Ovary (tissue), 3 donors: ENCODE data around the gene CASP10.
"Not testable (repeated sequence)": the region's sequence is repeated elsewhere in the genome, so short reads cannot be mapped to it uniquely, and the experiment has no call there.

Experiments
- POLR2A ChIP-seq: fragments of 450-650 bp; IDR thresholded peaks from one replicate; pipeline ENCODE4 v1.6.1; 2017; ENCODE audit warnings: antibody characterized with exemption, mild to moderate bottlenecking, moderate library complexity
- TF ChIP-seq, protein P1 (sequence below), 3 donors: fragments of 450-650 bp in 2 of 3; fragments of 200-600 bp in 1 of 3; IDR thresholded peaks; one replicate each; pipeline versions ENCODE4 v1.5.1 to v1.8.0; 2016 to 2022; ENCODE audit warnings: antibody characterized with exemption in 3 of 3, mild to moderate bottlenecking in 1 of 3
- donor health status: DM: no; HTN: no; CAD: no.

DNA sequence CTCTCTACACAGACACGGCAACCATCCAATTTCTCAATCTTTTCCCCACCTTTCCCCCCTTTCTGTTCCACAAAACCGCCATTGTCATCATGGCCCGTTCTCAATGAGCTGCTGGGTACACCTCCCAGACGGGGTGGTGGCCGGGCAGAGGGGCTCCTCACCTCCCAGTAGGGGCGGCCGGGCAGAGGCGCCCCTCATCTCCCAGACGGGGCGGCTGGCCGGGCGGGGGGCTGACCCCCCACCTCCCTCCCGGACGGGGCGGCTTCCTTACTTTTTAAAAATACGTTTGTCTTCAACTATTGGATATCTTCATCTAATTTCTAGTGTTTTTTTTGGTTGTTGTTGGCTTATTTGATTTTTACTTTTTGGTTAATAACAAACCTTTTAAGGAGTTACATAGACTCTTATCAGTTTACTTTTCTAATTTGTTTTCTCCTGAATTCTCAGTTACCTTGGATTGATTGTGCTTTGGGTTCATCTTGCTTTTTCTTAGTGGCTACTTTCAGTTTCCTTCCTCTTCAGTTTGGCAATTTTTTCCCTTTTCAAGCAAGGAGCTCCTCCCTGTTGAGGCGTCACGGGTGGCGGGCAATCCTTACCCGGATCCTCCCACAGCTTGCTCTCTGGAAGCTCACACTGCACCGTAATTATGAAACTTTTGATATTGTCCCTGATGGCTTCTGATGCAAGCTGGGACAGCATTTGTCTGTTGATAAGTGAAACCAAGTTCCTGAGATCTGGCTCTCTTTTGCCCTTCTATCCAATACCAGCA, 56.4 kb downstream of the CASP10 start:
- TF ChIP-seq, protein P1, sequence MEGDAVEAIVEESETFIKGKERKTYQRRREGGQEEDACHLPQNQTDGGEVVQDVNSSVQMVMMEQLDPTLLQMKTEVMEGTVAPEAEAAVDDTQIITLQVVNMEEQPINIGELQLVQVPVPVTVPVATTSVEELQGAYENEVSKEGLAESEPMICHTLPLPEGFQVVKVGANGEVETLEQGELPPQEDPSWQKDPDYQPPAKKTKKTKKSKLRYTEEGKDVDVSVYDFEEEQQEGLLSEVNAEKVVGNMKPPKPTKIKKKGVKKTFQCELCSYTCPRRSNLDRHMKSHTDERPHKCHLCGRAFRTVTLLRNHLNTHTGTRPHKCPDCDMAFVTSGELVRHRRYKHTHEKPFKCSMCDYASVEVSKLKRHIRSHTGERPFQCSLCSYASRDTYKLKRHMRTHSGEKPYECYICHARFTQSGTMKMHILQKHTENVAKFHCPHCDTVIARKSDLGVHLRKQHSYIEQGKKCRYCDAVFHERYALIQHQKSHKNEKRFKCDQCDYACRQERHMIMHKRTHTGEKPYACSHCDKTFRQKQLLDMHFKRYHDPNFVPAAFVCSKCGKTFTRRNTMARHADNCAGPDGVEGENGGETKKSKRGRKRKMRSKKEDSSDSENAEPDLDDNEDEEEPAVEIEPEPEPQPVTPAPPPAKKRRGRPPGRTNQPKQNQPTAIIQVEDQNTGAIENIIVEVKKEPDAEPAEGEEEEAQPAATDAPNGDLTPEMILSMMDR (IDR thresholded peaks at IDR 0.05) = not testable (repeated sequence)
- not testable (repeated sequence) for TF ChIP-seq POLR2A
